ENCODE data around the gene CAP1. TPM values are rescaled to one million over a fixed set of nuclear protein-coding genes. Genes with fewer than 3 reads are reported as not detected.

Gene CAP1
- total and polyA plus RNA-seq, 2 of the 13 experiments (the other 11 are each of a cell fraction or from before 2014, with no cell fraction given), result 174 to 195 TPM

DNA sequence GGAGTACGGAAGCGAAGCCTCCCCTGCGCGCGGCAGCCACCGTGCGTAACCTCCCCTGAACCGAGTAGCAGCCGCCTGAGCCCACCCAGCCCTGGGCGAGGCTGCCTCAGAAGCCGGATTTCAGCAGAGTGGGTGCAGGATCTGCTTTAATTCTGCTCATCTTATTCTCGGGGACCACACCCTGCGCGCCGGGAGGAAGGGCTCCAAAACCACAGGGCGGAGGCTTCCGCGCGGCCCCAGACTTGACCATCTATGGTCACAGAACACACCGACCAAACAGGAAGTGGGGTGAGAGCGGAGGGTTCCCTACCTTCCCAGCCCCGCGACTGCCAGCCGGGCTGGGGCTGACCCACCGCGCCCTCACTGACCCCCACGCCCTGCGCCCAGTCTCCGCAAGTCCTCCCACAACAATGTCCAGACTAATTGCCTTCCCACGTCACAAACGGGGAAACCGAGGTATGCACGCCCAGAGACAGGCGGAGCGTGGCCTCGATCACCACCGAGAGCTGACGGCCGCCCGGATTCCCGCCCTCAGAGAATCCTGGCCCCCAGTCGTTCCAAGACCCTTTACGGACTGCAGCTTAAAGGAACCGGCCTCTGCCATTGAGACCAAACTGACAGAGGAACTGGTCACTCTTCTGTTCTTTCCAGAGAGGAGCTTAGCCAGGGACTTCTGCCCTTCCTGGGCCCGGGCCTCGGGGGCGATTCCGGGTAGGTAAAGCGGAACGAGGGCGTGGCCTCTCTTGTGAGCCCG, 595 bp upstream of the CAP1 start (continued):
- TF ChIP-seq, protein P1, sequence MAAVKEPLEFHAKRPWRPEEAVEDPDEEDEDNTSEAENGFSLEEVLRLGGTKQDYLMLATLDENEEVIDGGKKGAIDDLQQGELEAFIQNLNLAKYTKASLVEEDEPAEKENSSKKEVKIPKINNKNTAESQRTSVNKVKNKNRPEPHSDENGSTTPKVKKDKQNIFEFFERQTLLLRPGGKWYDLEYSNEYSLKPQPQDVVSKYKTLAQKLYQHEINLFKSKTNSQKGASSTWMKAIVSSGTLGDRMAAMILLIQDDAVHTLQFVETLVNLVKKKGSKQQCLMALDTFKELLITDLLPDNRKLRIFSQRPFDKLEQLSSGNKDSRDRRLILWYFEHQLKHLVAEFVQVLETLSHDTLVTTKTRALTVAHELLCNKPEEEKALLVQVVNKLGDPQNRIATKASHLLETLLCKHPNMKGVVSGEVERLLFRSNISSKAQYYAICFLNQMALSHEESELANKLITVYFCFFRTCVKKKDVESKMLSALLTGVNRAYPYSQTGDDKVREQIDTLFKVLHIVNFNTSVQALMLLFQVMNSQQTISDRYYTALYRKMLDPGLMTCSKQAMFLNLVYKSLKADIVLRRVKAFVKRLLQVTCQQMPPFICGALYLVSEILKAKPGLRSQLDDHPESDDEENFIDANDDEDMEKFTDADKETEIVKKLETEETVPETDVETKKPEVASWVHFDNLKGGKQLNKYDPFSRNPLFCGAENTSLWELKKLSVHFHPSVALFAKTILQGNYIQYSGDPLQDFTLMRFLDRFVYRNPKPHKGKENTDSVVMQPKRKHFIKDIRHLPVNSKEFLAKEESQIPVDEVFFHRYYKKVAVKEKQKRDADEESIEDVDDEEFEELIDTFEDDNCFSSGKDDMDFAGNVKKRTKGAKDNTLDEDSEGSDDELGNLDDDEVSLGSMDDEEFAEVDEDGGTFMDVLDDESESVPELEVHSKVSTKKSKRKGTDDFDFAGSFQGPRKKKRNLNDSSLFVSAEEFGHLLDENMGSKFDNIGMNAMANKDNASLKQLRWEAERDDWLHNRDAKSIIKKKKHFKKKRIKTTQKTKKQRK (IDR thresholded peaks at IDR 0.05; ENCODE audit: low read length), result no peak
- TF ChIP-seq, protein P2, sequence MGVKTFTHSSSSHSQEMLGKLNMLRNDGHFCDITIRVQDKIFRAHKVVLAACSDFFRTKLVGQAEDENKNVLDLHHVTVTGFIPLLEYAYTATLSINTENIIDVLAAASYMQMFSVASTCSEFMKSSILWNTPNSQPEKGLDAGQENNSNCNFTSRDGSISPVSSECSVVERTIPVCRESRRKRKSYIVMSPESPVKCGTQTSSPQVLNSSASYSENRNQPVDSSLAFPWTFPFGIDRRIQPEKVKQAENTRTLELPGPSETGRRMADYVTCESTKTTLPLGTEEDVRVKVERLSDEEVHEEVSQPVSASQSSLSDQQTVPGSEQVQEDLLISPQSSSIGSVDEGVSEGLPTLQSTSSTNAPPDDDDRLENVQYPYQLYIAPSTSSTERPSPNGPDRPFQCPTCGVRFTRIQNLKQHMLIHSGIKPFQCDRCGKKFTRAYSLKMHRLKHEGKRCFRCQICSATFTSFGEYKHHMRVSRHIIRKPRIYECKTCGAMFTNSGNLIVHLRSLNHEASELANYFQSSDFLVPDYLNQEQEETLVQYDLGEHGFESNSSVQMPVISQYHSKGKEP (CRISPR knock-in tag; IDR thresholded peaks at IDR 0.05), result no peak
- TF ChIP-seq ZNF333 (CRISPR knock-in tag; IDR thresholded peaks at IDR 0.05; ENCODE audit: borderline replicate concordance) (no peak), ZC3H4 (CRISPR knock-in tag; IDR thresholded peaks at IDR 0.05; ENCODE audit: borderline replicate concordance) (no peak), POGZ (CRISPR knock-in tag; IDR thresholded peaks at IDR 0.05) (no peak; the same call in 1 of the 2 replicates), SP4 (CRISPR knock-in tag; IDR thresholded peaks at IDR 0.05) (no peak), PHF8 (CRISPR knock-in tag; IDR thresholded peaks at IDR 0.05) (peak; percentile 82), PCBP1 (IDR thresholded peaks at IDR 0.05; ENCODE audit: borderline replicate concordance, low read depth, low read length) (no peak), CREB1 (IDR thresholded peaks at IDR 0.05) (no peak), CREB1 (CRISPR knock-in tag; IDR thresholded peaks at IDR 0.05) (no peak; the same call in 1 of the 2 replicates), ZNF431 (CRISPR knock-in tag; IDR thresholded peaks at IDR 0.05; ENCODE audit: borderline replicate concordance, low read depth) (no peak), HMG20A (CRISPR knock-in tag; IDR thresholded peaks at IDR 0.05; ENCODE audit: borderline replicate concordance) (no peak), NR2F2 (IDR thresholded peaks at IDR 0.05; ENCODE audit: borderline replicate concordance, low read depth) (peak; percentile 19; the same call in 1 of the 2 replicates), ZNF772 (CRISPR knock-in tag; IDR thresholded peaks at IDR 0.05) (peak; percentile 63; the same call in 1 of the 2 replicates), PAF1 (CRISPR knock-in tag; IDR thresholded peaks at IDR 0.05) (no peak), ZNF792 (CRISPR knock-in tag; IDR thresholded peaks at IDR 0.05) (no peak), ETV5 (CRISPR knock-in tag; IDR thresholded peaks at IDR 0.05; ENCODE audit: borderline replicate concordance) (peak; percentile 61), SNAI1 (CRISPR knock-in tag; IDR thresholded peaks at IDR 0.05; ENCODE audit: borderline replicate concordance) (no peak), ZNF556 (CRISPR knock-in tag; IDR thresholded peaks at IDR 0.05; ENCODE audit: borderline replicate concordance) (no peak; the same call in 1 of the 2 replicates), U2AF1 (optimal IDR thresholded peaks at IDR 0.05; ENCODE audit: low read depth, low read length) (peak; percentile 35), DNMT3B (CRISPR knock-in tag; conservative IDR thresholded peaks at IDR 0.05) (0 out of 2 replicates have a peak, but pooled peaks have one; percentile 3), NR2C2 (CRISPR knock-in tag; IDR thresholded peaks at IDR 0.05; ENCODE audit: borderline replicate concordance) (0 out of 2 replicates have a peak, but pooled peaks have one; percentile 32), TARDBP (CRISPR knock-in tag; IDR thresholded peaks at IDR 0.05) (peak; percentile 45; the same call in 1 of the 2 replicates), CHD2 (IDR thresholded peaks at IDR 0.05; ENCODE audit: low read depth, low read length) (no peak)
- TF ChIP-seq, protein P3, sequence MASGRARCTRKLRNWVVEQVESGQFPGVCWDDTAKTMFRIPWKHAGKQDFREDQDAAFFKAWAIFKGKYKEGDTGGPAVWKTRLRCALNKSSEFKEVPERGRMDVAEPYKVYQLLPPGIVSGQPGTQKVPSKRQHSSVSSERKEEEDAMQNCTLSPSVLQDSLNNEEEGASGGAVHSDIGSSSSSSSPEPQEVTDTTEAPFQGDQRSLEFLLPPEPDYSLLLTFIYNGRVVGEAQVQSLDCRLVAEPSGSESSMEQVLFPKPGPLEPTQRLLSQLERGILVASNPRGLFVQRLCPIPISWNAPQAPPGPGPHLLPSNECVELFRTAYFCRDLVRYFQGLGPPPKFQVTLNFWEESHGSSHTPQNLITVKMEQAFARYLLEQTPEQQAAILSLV (CRISPR knock-in tag; IDR thresholded peaks at IDR 0.05; ENCODE audit: borderline replicate concordance), result no peak; the same call in none of the 2 replicates
